ENCODE measurements around the gene RAB15. TPM values are rescaled to one million over a fixed set of nuclear protein-coding genes. Genes with fewer than 3 reads are reported as not detected.

RAB15 gene
- total RNA-seq, 1 experiment from 2014 or later: 3.4 TPM

GRCh38 chr14:64947710-64948611, 24.2 kb downstream of the RAB15 start:
- DNase-seq: no peak
- no peaks in the 10 kb centered on the region for H3K9me3 ChIP-seq

DNA sequence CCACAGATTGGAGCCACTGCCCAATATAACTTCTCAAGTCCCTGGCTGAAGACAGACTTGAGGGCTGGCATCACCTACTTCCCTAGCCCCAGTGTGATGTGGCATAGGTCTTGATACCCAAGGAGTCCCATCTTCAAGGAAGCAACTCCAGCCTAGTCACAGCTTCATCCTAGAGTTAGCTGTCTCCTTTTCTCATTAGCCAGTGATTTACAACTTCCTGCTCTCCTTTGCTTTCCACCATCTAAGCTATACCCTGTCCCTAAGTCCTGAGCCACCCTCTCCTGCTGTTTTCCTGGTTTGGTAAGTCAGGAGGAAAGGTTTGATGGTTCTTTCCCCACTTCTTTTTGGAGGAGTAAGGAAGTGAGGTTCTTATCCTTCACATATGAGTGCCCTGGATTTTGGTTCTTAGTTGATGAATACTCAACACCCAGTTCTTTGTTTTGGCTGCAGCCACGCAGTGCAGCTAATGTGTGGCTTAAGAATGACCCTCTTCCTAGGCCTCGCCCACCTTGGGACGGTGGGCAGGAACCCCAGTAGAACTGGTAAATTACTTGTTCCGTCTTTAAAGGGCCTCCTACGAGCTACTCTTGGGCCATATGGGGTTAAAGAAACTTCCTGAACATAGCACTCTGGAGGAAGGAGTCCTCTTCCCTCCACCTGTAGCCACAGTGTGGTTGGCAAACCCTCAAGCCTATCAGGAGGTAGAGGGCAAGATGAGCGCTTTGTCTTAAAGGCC, 25.7 kb downstream of the RAB15 start:
- no peaks in the 10 kb centered on the region for H3K36me3 ChIP-seq
- no peaks in the 10 kb centered on the region for H3K9me3 ChIP-seq
- DNase-seq: no peak
- H3K27me3 ChIP-seq: no peaks in the 10 kb centered on the region
- no peak overlapping the region for H3K4me3 ChIP-seq

More at GRCh38 chr14:64947710-64948611, 24.2 kb downstream of the RAB15 start:
- H3K4me3 ChIP-seq: no peak overlapping the region
- H3K27me3 ChIP-seq: no peaks in the 10 kb centered on the region
- H3K36me3 ChIP-seq: no peaks in the 10 kb centered on the region

- Histone ChIP-seq H3K4me3 (no peak overlapping the region), H3K27me3 (no peaks in the 10 kb centered on the region), H3K9me3 (no peaks in the 10 kb centered on the region), H3K36me3 (no peaks in the 10 kb centered on the region)
- DNase-seq: no peak
Measured at GRCh38 chr14:64945431-64946178, 26.5 kb downstream of the RAB15 start.

DNA sequence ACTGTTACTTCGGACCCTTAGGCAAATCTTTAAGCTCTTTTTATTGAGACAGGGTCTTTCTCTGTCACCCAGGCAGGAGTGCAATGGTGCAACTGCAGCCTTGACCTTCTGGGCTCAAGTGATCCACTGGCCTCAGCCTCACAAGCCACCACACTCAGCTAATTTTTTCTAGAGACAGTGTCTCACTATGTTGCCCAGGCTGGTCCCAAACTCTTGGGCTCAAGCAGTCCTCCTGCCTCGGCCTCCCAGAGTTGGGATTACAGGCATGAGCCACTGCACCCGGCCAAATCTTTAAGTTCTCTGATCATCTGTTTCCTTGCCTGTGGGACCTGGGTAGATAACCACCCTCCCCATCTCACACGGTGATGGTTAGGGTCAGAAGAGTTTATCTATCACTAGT, 27.3 kb downstream of the RAB15 start:
- no peak for DNase-seq
- Histone ChIP-seq H3K9me3 (no peaks in the 10 kb centered on the region), H3K4me3 (no peak overlapping the region), H3K36me3 (no peaks in the 10 kb centered on the region), H3K27me3 (no peaks in the 10 kb centered on the region)

GRCh38 chr14:64944041-64944440, 28.1 kb downstream of the RAB15 start:
- no peak for DNase-seq
- H3K36me3 ChIP-seq: no peaks in the 10 kb centered on the region
- no peaks in the 10 kb centered on the region for H3K9me3 ChIP-seq

GRCh38 chr14:64943556-64943955, 28.6 kb downstream of the RAB15 start:
- Histone ChIP-seq H3K36me3 (no peaks in the 10 kb centered on the region), H3K27me3 (no peaks in the 10 kb centered on the region), H3K9me3 (no peaks in the 10 kb centered on the region), H3K4me3 (no peak overlapping the region)
- no peak for DNase-seq

More at GRCh38 chr14:64944041-64944440, 28.1 kb downstream of the RAB15 start:
- no peaks in the 10 kb centered on the region for H3K27me3 ChIP-seq
- H3K4me3 ChIP-seq: no peak overlapping the region

GRCh38 chr14:64942531-64943111, 29.5 kb downstream of the RAB15 start, which contains the start of gene GPX2:
Gene GPX2, minus strand, starts transcription at chr14:64942745. Its CDS starts 19 bp downstream, at chr14:64942726.
- H3K36me3 ChIP-seq: no peaks in the 10 kb centered on the region
- no peaks in the 10 kb centered on the region for H3K27me3 ChIP-seq
- DNase-seq: no peak
- H3K9me3 ChIP-seq: no peaks in the 10 kb centered on the region
- H3K4me3 ChIP-seq: no peak within 1 kb of the TSS

GRCh38 chr14:64940336-64940910, 31.7 kb downstream of the RAB15 start:
- H3K4me3 ChIP-seq: no peak overlapping the region
- H3K9me3 ChIP-seq: no peaks in the 10 kb centered on the region
- no peak for DNase-seq
- H3K36me3 ChIP-seq: no peaks in the 10 kb centered on the region
- H3K27me3 ChIP-seq: no peaks in the 10 kb centered on the region

GRCh38 chr14:64939817-64940190, 32.3 kb downstream of the RAB15 start:
- Histone ChIP-seq H3K9me3 (no peaks in the 10 kb centered on the region), H3K27me3 (no peaks in the 10 kb centered on the region)

DNA sequence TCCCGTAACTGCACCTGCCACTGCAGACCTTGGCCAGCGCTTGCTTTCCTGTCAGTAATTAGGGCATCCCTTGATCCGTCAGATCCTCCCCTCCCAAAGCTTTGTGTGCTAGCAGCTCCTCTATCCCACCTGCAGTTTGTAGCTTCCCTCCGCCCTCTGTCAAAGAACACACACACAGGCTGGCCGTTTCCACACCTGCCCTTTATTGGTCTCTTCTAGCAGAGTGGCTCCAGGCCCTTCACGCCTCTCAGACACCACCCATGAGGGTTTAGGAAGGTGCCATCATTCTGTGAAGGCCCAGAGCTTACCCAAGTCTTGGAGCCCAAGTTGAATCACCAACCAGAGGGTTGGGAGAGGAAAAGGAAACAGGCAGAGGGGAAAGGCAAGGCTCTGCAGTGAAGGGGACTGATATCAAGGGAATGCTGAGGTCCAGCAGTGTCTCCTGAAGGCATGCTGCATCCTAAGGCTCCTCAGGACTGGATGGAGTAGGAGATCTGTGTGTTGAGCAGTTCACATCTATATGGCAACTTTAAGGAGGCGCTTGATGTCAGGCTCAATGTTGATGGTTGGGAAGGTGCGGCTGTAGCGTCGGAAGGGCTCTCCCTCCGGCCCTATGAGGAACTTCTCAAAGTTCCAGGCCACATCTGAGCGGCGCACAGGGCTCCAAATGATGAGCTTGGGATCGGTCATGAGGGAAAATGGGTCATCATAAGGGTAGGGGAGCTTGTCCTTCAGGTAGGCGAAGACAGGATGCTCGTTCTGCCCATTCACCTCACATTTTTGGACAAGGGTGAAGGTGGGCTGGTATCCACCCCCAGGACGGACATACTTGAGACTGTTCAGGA, 32.9 kb downstream of the RAB15 start:
- no peak for DNase-seq
- no peak overlapping the region for H3K4me3 ChIP-seq
- no peaks in the 10 kb centered on the region for H3K27me3 ChIP-seq
- H3K36me3 ChIP-seq: no peaks in the 10 kb centered on the region
- no peaks in the 10 kb centered on the region for H3K9me3 ChIP-seq

More at GRCh38 chr14:64939817-64940190, 32.3 kb downstream of the RAB15 start:
- DNase-seq: no peak
- H3K4me3 ChIP-seq: no peak overlapping the region
- no peaks in the 10 kb centered on the region for H3K36me3 ChIP-seq

DNA sequence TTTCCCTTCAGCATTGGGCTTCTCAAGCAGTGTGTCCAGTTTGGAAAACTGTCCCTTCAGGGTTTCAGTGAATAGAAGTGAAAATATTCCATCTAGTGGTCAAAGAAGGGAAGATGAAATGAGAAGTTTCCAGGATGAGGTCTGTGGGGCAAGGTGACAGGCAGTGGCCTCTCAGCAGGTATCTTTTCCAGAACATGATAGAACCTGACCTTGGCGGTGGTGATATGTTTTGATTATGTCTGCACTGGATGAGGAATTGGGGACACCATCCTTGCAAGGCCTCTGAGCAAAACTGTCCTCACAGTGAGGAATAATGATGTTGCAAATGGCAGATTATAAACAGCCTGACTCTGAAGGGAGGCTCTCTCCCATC, 34.3 kb downstream of the RAB15 start:
- DNase-seq: no peak
- no peaks in the 10 kb centered on the region for H3K27me3 ChIP-seq
- H3K4me3 ChIP-seq: no peak overlapping the region

DNA sequence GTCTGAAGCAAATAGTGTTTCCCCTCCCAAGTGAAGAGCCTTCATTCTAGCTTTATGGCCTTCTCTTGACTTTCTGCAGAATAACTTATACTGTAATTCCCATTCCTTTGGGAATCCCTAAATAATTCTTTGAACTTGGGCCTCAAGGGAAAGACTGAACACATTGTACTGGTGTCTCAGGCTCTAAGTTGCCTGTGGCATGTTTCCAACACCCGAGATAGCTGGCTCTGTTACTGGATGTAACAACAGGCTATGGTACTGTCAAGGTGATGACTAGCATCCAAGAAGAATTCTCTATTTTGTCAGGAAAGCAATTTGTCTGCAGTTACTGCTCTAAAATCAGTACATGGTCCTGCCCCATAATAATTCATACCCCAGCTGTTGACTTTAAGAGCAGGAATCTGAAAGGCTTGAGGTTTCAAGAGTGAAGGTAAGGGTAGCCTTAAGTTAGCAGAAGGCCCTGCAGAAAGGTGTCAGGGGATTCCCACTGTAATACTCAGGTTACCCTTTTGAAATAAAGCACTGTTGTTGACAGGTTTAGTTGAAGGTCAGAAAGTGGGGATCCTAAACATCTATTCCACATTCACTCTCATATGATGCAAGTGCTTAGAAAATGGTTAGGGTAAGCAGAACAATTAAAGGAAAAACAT, 34.8 kb downstream of the RAB15 start:
- Histone ChIP-seq H3K4me3 (no peak overlapping the region), H3K27me3 (no peaks in the 10 kb centered on the region), H3K9me3 (no peaks in the 10 kb centered on the region), H3K36me3 (peaks cover 10% of the 10 kb centered on the region)
- no peak for DNase-seq

More for the DNA sequence above, 34.3 kb downstream of the RAB15 start:
- Histone ChIP-seq H3K9me3 (no peaks in the 10 kb centered on the region), H3K36me3 (peaks cover 9% of the 10 kb centered on the region)

DNA sequence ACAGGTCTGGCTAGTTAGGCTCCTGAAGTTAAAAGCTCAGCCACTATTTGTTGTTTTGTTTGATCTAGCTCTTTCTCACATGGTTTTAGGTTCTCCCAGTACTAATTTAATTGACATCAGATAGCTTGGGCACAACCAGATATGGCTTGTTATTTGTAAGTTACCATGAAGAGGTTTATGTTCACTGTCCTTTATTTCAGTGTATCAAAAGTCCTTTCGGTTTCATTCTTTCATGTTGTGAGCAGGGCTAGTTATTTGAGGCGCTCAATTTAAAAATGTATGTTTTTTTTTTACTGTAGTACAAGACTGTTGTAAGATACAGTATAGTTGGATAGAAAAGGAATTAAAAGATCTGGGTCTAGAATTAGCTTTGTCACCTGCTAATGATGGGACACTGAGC, 36.6 kb downstream of the RAB15 start:
- DNase-seq: no peak
- Histone ChIP-seq H3K9me3 (no peaks in the 10 kb centered on the region), H3K27me3 (no peaks in the 10 kb centered on the region), H3K36me3 (peaks cover 22% of the 10 kb centered on the region), H3K4me3 (no peak overlapping the region)

DNA sequence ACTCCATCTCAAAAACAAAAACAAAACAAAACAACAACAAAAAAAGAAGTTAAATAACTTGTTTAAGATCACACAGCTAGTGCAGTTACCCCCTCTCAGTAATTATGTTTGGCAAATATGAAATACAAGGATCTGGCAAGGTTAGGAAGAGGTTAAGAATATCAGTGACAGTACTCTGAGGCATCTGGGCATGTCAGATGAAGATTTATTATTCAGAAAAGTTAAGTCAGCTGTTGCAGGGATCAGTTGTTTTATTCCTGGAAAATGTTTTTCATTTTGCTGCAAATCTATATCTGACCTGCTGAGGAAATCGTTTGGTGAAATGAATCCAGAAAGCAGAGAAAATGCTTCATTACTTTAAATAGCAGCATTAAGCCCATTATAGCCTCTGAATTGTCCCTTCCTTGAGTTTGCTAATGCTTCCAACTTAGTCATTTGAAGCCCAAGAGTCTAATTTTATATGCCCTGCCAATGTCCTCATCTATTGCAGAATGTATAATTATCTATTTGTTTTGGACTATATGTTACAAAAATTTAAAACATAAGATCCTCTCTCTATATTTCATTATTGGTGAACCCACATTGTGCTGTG, 37.7 kb downstream of the RAB15 start:
- H3K27me3 ChIP-seq: no peaks in the 10 kb centered on the region
- no peaks in the 10 kb centered on the region for H3K9me3 ChIP-seq
- no peak for DNase-seq
- no peak overlapping the region for H3K4me3 ChIP-seq
- peaks cover 22% of the 10 kb centered on the region for H3K36me3 ChIP-seq

GRCh38 chr14:64932231-64932630, 39.9 kb downstream of the RAB15 start:
- H3K9me3 ChIP-seq: no peaks in the 10 kb centered on the region
- H3K36me3 ChIP-seq: peaks cover 22% of the 10 kb centered on the region
- H3K27me3 ChIP-seq: no peaks in the 10 kb centered on the region
- no peak for DNase-seq
- no peak overlapping the region for H3K4me3 ChIP-seq
